Ishikawa (cell line): ENCODE data around the gene KIT.

Experiments used
- EP300 ChIP-seq: IDR thresholded peaks from 2 replicates; pipeline ENCODE4 v1.6.1; 2012; ENCODE audit warnings: borderline replicate concordance
- FOXM1 ChIP-seq: IDR thresholded peaks from 2 replicates; pipeline ENCODE4 v1.6.1; 2012; ENCODE audit warnings: low read depth, borderline replicate concordance
- MAX ChIP-seq: IDR thresholded peaks from 2 replicates; pipeline ENCODE4 v1.6.1; 2012
- RAD21 ChIP-seq: IDR thresholded peaks from 2 replicates; pipeline ENCODE4 v1.6.1; 2012; ENCODE audit warnings: low read depth
- REST ChIP-seq: IDR thresholded peaks from 2 replicates; pipeline ENCODE4 v1.6.1; 2012; ENCODE audit warnings: low read depth, mild to moderate bottlenecking
- TAF1 ChIP-seq: IDR thresholded peaks from 2 replicates; pipeline ENCODE4 v1.6.1; 2012; ENCODE audit warnings: low read depth, mild to moderate bottlenecking
- TCF12 ChIP-seq: IDR thresholded peaks from 2 replicates; pipeline ENCODE4 v1.6.1; 2012; ENCODE audit warnings: low read depth
- YY1 ChIP-seq: IDR thresholded peaks from 2 replicates; pipeline ENCODE4 v1.6.1; 2012; ENCODE audit warnings: low read depth

DNA sequence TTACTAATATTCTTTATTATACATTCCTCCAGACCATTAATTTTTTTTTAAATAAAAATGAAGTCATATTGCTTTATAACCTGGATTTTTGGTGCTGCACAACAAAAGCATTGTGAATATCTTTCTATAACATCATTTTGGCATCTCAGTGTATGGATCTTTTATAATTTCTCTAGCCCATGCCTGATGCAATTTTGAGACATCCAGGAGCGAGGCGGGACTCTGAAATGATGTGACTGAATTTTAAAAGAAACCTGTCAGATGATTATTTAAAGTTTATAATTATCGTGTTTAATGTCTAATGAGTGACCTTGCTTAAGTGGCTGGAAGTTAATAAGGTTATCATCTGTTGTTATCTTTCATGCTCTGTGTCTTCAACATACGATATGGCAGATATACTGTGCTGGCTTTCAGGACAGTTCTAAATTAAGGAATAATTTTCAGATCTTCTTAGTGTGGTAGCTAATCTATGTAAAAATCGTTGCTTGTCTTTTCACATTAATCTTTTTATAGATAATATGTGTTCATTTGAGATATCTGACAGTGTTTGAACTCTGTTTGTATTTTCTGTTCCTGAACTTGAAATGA lies 58.8 kb downstream of the KIT start:
- TF ChIP-seq RAD21 (no peak), TAF1 (no peak), EP300 (no peak), YY1 (no peak), FOXM1 (no peak), REST (no peak), MAX (no peak), TCF12 (no peak)
